WI38 (cell line): Measurements from ENCODE around the gene RGS4.

Experiments
- H3K4me3 ChIP-seq: 2 replicates; pipeline ENCODE4 v1.5.1; 2011; ENCODE audit warnings: low read depth, mild to moderate bottlenecking, control low read depth, low read length
- TF ChIP-seq, protein P1 (sequence below): IDR thresholded peaks from 2 replicates; pipeline ENCODE4 v1.5.1; 2012; ENCODE audit warnings: low read depth, mild to moderate bottlenecking, control low read depth, low read length

The RGS4 gene

GRCh38 chr1:163102590-163102989, 33.4 kb downstream of the RGS4 start:
- no peak overlapping the region for H3K4me3 ChIP-seq
- TF ChIP-seq, protein P1, sequence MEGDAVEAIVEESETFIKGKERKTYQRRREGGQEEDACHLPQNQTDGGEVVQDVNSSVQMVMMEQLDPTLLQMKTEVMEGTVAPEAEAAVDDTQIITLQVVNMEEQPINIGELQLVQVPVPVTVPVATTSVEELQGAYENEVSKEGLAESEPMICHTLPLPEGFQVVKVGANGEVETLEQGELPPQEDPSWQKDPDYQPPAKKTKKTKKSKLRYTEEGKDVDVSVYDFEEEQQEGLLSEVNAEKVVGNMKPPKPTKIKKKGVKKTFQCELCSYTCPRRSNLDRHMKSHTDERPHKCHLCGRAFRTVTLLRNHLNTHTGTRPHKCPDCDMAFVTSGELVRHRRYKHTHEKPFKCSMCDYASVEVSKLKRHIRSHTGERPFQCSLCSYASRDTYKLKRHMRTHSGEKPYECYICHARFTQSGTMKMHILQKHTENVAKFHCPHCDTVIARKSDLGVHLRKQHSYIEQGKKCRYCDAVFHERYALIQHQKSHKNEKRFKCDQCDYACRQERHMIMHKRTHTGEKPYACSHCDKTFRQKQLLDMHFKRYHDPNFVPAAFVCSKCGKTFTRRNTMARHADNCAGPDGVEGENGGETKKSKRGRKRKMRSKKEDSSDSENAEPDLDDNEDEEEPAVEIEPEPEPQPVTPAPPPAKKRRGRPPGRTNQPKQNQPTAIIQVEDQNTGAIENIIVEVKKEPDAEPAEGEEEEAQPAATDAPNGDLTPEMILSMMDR = no peak

DNA sequence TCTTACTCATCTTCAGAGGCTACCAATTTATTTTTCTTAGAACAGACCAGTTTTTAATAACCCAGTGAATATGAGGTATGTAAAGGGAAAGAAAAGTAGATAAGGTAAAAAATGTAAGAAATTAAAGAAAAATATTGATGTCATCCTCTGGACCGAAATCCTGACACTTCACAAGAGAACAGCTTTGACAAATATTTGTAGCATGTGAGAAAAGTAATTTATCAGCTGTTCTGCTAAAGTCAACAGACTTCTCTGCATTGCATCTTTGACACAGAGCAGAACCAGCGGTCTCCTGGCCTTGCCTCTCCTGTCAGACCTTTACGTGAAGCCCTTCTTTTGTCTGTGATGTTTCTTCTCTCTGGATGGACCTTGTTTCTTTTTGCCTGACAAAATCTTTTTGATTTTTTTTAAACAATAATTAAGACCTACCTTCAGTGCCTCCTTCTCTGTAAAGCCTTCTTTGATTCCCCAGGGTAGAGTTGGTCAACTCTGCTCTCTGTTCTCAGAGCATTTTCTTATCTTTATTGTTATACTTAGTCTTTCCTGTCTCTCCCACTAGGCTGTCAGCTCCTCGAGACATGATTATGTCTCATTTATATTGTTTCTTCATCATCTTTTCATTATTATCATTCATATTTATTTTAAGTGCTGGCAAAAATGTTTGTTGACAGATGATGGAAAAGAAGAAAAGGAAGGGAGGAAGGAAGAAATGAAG, 35.4 kb downstream of the RGS4 start:
- TF ChIP-seq, protein P1 = no peak
- no peak overlapping the region for H3K4me3 ChIP-seq

DNA sequence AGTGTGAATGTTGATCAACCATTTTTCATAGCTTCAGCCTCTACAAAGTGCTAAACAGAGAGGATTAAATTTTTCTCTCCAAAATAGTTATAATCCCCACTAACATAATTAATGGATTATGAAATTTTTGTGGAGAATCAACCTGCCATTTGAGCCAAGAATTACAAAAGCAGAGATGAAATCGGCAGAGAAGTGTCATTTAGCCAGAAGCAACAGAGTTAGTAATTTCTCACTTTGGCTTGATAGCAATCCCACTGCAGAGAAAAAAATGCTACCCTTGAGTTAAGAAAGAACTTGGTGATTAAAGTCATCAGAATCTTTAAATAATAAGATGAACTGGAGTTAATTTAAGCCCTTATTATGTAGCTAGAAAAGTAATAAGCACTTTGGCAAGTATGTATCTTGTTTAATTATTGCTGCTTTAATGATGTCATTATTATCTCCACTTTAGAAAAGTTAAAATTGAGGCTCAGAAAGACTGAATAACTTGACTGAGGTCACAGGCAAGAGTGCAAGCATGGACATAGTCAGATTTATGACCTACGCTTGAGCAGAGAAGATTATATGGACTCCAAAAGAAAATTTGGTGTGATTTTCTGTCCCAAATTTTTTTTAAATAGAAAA, 37.3 kb downstream of the RGS4 start:
- H3K4me3 ChIP-seq = no peak overlapping the region
- TF ChIP-seq, protein P1 = no peak

DNA sequence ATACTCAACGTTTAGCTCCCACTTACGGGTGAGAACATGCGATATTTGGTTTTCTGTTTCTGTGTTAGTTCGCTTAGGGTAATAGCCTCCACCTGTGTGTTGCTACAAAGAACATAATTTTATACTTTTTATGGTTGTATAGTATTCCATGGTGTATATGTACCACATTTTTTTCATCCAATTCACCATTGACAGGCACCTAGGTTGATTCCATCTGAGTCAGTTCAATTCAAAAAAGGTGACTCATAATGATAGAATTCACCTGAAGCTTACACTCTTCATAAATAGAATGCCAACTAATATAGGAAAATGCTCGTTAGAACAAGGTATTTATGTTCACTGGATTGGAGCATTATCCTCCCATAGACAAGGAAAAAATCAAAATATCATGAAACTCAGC, 38.5 kb downstream of the RGS4 start:
- no peak overlapping the region for H3K4me3 ChIP-seq
- TF ChIP-seq, protein P1 = no peak

DNA sequence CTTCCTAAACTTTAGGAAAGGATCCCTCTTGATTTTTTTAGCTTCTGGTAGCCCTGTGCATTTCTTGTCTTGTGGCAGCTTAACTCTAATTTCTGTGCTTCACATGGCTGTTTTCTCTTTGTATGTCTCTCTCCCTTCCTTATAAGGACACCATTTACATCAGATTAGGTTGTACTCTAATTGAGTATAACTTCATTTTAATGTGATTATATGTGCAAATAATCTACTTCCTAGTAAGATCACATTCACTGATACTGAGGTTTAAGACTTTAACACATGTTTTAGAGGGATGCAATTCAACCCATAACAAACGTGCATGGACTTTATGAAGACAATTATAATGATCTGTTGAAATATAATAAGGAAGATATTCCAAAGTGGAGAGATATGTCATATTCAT, 46.7 kb downstream of the RGS4 start:
- H3K4me3 ChIP-seq = no peak overlapping the region
- TF ChIP-seq, protein P1 = no peak

- TF ChIP-seq, protein P1 = no peak
- H3K4me3 ChIP-seq = no peak overlapping the region
These were observed 50.5 kb downstream of the RGS4 start for GRCh38 chr1:163119707-163120106.

- TF ChIP-seq, protein P1 = no peak
- no peak overlapping the region for H3K4me3 ChIP-seq
These were observed 51.2 kb downstream of the RGS4 start for GRCh38 chr1:163120372-163120771.
